OCI-LY3 (cell line): ENCODE data around the gene PRDM5.

ENCODE experiments used
- H2AFZ ChIP-seq: fragments of 200-600, 300-600 bp; shearing (Covaris generic); 2 replicates; pipeline ENCODE4 v1.6.0; 2014; ENCODE audit warnings: antibody characterized with exemption, low read depth, low read length
- H3K27ac ChIP-seq: fragments of 200-600, 300-600 bp; sonication (generic); 2 replicates; pipeline ENCODE4 v1.5.1; 2014; ENCODE audit warnings: mild to moderate bottlenecking, low read length, moderate library complexity, mixed read lengths
- H3K27me3 ChIP-seq: fragments of 200-600, 300-600 bp; sonication (generic); 2 replicates; pipeline ENCODE4 v1.6.1; 2014; ENCODE audit warnings: low read depth, low read length, mixed read lengths
- H3K36me3 ChIP-seq: fragments of 200-600, 300-600 bp; sonication (generic); replicated peaks from 2 replicates; pipeline ENCODE3; 2014; ENCODE audit warnings: low read depth, low read length, mixed read lengths
- H3K4me1 ChIP-seq: fragments of 300-600, 200-600 bp; sonication (generic); 2 replicates; pipeline ENCODE4 v1.6.1; 2014; ENCODE audit warnings: low read length, mixed read lengths
- H3K4me2 ChIP-seq: fragments of 200-600, 300-600 bp; sonication (generic); 2 replicates; pipeline ENCODE4 v1.6.1; 2014; ENCODE audit warnings: low read length, mixed read lengths
- H3K4me3 ChIP-seq: fragments of 300-600, 200-600 bp; sonication (generic); 2 replicates; pipeline ENCODE4 v1.5.1; 2014; ENCODE audit warnings: antibody characterized with exemption, mild to moderate bottlenecking, low read length, moderate library complexity
- H3K79me2 ChIP-seq: fragments of 300-600, 200-600 bp; shearing (Covaris generic); 2 replicates; pipeline ENCODE4 v1.6.1; 2014; ENCODE audit warnings: mild to moderate bottlenecking, low read length, mixed read lengths
- H3K9ac ChIP-seq: fragments of 300-600, 200-600 bp; shearing (Covaris generic); 2 replicates; pipeline ENCODE4 v1.6.0; 2014; ENCODE audit warnings: mild to moderate bottlenecking, low read length, moderate library complexity
- H3K9me3 ChIP-seq: fragments of 200-600, 300-600 bp; shearing (Covaris generic); 2 replicates; pipeline ENCODE4 v1.6.1; 2014; ENCODE audit warnings: low read length, mixed read lengths; ENCODE audit not compliant: insufficient read depth
- H4K20me1 ChIP-seq: fragments of 200-600, 300-600 bp; sonication (generic); 2 replicates; pipeline ENCODE4 v1.6.1; 2016; ENCODE audit warnings: low read length, mixed read lengths; ENCODE audit not compliant: insufficient read depth
- EZH2phosphoT487 ChIP-seq: fragments of 200-600 bp; shearing (Covaris generic); IDR thresholded peaks from 2 replicates; pipeline ENCODE4 v1.6.1; 2018; ENCODE audit warnings: antibody characterized with exemption, mixed run types, low read depth
- TF ChIP-seq, protein P1 (sequence below): fragments of 200-600, 300-600 bp; sonication (generic); IDR thresholded peaks from 2 replicates; pipeline ENCODE4 v1.5.1; 2014; ENCODE audit warnings: antibody characterized with exemption, low read length, low read depth

The PRDM5 gene

DNA sequence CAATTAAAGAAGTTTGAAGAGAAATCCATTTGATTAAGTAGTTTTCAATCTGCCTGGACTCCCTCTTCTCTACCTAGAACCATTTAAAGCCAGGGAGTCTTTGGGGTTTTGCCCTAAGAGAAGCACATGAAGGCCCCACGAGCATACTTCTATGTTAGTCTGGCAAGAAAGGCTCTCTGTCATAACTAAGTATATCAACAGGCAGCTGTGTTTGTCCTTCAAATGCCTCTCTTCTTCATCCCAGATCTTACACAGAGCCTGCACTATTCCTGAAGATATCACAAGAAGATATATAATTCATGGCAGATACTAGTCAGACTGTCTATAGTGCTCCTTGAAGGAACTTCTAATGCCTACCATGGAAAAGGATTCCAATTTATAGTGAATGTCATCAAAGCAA is 206.2 kb downstream of the PRDM5 start:
- Histone ChIP-seq H2AFZ (no peak overlapping the region), H3K9me3 (no peaks in the 10 kb centered on the region), H3K4me1 (peaks cover 14% of the 10 kb centered on the region), H3K79me2 (no peaks in the 10 kb centered on the region), H3K4me2 (no peak overlapping the region), H3K9ac (no peak overlapping the region), H3K4me3 (no peak overlapping the region), H3K36me3 (no peaks in the 10 kb centered on the region), H3K27ac (no peak overlapping the region), H4K20me1 (no peaks in the 10 kb centered on the region), H3K27me3 (no peaks in the 10 kb centered on the region)
- TF ChIP-seq, protein P1, sequence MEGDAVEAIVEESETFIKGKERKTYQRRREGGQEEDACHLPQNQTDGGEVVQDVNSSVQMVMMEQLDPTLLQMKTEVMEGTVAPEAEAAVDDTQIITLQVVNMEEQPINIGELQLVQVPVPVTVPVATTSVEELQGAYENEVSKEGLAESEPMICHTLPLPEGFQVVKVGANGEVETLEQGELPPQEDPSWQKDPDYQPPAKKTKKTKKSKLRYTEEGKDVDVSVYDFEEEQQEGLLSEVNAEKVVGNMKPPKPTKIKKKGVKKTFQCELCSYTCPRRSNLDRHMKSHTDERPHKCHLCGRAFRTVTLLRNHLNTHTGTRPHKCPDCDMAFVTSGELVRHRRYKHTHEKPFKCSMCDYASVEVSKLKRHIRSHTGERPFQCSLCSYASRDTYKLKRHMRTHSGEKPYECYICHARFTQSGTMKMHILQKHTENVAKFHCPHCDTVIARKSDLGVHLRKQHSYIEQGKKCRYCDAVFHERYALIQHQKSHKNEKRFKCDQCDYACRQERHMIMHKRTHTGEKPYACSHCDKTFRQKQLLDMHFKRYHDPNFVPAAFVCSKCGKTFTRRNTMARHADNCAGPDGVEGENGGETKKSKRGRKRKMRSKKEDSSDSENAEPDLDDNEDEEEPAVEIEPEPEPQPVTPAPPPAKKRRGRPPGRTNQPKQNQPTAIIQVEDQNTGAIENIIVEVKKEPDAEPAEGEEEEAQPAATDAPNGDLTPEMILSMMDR, result no peak
- no peak for TF ChIP-seq EZH2phosphoT487

DNA sequence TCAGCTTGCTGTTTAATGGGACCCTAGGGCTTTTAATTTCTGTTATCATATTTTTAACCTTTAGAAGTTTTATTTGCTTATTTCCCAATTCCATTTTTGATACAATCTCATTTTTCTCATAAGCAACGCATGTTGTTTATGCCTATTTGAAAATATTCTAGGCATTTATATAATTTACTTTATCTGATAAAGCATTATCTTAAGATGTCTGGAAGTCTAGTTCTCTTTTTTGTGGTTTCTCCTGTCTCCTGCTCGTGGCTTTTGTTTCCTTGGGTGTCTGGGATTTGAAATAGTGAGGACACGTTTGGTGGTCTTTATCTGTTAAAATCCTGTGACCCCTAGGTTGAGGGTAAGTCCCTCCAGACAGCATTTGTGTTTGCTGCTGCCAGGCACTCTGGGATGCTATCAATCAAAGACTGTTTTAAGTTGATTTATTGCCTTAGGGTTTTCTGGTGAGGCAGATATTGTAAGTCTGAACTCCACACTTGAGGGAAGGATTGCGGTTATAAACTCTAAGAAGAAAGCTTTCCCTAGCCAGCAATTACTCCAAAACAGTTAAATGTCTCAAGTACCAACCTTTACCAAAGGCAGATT is 208.0 kb downstream of the PRDM5 start:
- TF ChIP-seq, protein P1, result no peak
- TF ChIP-seq EZH2phosphoT487, result no peak
- no peaks in the 10 kb centered on the region for H3K36me3 ChIP-seq
- no peaks in the 10 kb centered on the region for H3K9me3 ChIP-seq
- no peak overlapping the region for H3K4me3 ChIP-seq
- no peak overlapping the region for H3K4me2 ChIP-seq
- no peaks in the 10 kb centered on the region for H3K79me2 ChIP-seq
- no peak overlapping the region for H2AFZ ChIP-seq
- H3K4me1 ChIP-seq, result peaks cover 4% of the 10 kb centered on the region; the same call in 1 of the 2 replicates
- H4K20me1 ChIP-seq, result no peaks in the 10 kb centered on the region
- no peak overlapping the region for H3K27ac ChIP-seq
- no peak overlapping the region for H3K9ac ChIP-seq
- no peaks in the 10 kb centered on the region for H3K27me3 ChIP-seq

DNA sequence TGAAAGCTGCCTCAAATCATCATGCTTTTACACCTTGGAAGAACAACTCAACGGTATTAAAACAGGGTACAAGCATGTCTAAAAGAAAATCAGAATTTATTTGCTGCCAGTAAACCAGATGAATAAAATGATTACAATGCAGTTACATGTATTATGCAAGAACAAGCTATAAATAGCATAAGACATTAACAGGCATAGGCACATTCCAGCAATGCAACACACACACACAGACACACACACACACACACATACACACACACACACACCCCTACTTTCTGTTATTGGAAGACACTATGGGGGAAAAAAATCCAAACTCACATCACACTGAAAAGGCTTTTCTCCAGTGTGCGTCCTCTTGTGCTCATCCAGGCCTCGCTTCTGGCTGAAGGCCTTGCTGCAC is 212.5 kb downstream of the PRDM5 start:
- no peaks in the 10 kb centered on the region for H3K4me1 ChIP-seq
- H3K4me3 ChIP-seq, result no peak overlapping the region
- TF ChIP-seq, protein P1, result no peak
- no peak for TF ChIP-seq EZH2phosphoT487

DNA sequence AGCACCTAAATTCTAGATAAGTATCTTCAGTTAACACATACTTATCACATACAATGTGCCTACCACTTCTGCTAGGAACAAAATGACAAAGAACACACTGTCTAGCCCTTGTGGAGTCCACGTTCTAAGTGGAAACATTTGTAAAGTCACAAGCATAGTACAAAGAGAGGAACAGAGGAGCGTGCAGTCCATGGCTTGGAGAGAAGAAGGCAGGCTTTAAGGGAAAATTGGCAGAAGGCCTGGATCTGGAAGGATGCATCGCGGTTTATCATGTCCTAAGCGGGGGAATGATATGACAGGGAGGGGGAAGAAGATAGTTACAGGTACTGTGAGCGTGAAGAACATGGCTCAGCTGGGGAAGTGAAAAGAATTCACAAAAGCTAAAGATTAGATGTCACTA is 218.0 kb downstream of the PRDM5 start:
- Histone ChIP-seq H3K27ac (no peak overlapping the region), H3K4me1 (no peaks in the 10 kb centered on the region), H3K79me2 (no peaks in the 10 kb centered on the region), H3K9ac (no peak overlapping the region), H3K9me3 (no peaks in the 10 kb centered on the region), H3K27me3 (no peaks in the 10 kb centered on the region), H3K4me2 (no peak overlapping the region), H3K4me3 (no peak overlapping the region), H4K20me1 (no peaks in the 10 kb centered on the region), H3K36me3 (no peaks in the 10 kb centered on the region), H2AFZ (no peak overlapping the region)
- TF ChIP-seq, protein P1, result no peak
- TF ChIP-seq EZH2phosphoT487, result no peak

More for the DNA sequence above, 212.5 kb downstream of the PRDM5 start:
- H3K27ac ChIP-seq, result no peak overlapping the region
- H3K79me2 ChIP-seq, result no peaks in the 10 kb centered on the region
- H3K9me3 ChIP-seq, result no peaks in the 10 kb centered on the region
- H3K27me3 ChIP-seq, result no peaks in the 10 kb centered on the region
- H4K20me1 ChIP-seq, result no peaks in the 10 kb centered on the region
- no peak overlapping the region for H2AFZ ChIP-seq
- no peak overlapping the region for H3K9ac ChIP-seq
- H3K4me2 ChIP-seq, result no peak overlapping the region
- H3K36me3 ChIP-seq, result no peaks in the 10 kb centered on the region
